SH-SY5Y (cell line): Measurements from ENCODE around the gene ZNF521.

Experiments used
- GATA2 ChIP-seq: IDR thresholded peaks from 2 replicates; pipeline ENCODE4 v1.6.1; 2011; ENCODE audit warnings: mild to moderate bottlenecking, low read depth, low read length
- GATA3 ChIP-seq: IDR thresholded peaks from 2 replicates; pipeline ENCODE4 v1.6.1; 2011; ENCODE audit warnings: low read depth, mild to moderate bottlenecking, low read length, moderate library complexity

DNA sequence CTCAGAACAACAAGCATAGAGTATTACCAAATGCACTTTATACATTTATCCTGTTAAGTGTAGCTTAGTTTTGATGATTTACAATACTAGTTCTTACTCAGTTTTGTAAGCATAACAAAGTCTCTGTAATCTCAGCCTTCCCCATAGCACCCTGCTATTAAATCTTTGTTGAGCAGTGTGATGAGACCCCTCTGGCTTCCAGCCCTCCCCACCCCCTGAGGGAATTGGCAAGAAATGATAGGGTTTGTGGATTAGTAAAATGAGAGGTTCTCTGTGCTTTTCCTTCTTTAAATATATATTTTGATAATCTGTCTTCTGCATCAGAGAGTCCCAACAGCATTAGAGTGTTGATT, 37.2 kb downstream of the ZNF521 start:
- TF ChIP-seq GATA2 (no peak), GATA3 (no peak)
